Spleen (tissue), 7 donors: ENCODE results near the gene DMD.

Experiments
- POLR2A ChIP-seq, 3 donors: fragments of 450-650 bp; IDR thresholded peaks; one replicate each; pipeline ENCODE4 v1.5.1; 2017; ENCODE audit warnings: antibody characterized with exemption in 3 of 3, mild to moderate bottlenecking in 1 of 3
- POLR2AphosphoS5 ChIP-seq, 3 donors: sonication (generic); formaldehyde crosslinking; IDR thresholded peaks; one replicate each; pipeline ENCODE4 v1.5.1; 2017; ENCODE audit warnings: antibody characterized with exemption in 3 of 3
- TF ChIP-seq, protein P1 (sequence below), 11 experiments: fragments of 200-600 bp in 7 of 11; fragments of 450-650 bp in 4 of 11; sonication (generic) in 4 of 11; IDR thresholded peaks in 8 of 11; conservative IDR thresholded peaks in 3 of 11; 1 replicate in 7 of 11; 2 replicates in 4 of 11; pipeline versions ENCODE4 v1.4.0 to v1.8.0; 2016 to 2021; ENCODE audit warnings: antibody characterized with exemption in 11 of 11, inconsistent platforms in 4 of 11, mild to moderate bottlenecking in 1 of 11
- donor health status: DM: no; HTN: no; CAD: no; lungs with moderate emphysema.
- donor health status: DM: no; HTN: no; CAD: no.
- donor health status: DM: no; HTN: no; CAD: no.

DNA sequence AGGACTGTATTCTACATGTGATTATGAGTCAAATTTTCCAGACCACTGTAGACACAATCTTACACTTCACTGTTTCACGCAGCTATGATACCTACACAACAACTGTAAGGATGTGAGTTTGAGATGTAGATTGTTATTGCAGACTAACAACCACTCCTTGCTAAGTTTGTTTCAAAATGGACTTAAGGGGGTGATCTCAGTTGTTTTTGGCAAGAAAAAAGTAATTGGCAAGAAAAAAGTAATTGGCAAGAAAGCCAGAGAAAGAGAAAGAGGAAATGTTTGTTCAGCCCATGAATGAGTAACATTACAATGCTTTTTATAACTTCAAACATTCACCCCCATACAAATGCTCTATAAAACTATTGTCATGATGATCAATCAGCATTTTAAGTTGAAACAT is 466.4 kb downstream of the DMD start:
- TF ChIP-seq, protein P1, sequence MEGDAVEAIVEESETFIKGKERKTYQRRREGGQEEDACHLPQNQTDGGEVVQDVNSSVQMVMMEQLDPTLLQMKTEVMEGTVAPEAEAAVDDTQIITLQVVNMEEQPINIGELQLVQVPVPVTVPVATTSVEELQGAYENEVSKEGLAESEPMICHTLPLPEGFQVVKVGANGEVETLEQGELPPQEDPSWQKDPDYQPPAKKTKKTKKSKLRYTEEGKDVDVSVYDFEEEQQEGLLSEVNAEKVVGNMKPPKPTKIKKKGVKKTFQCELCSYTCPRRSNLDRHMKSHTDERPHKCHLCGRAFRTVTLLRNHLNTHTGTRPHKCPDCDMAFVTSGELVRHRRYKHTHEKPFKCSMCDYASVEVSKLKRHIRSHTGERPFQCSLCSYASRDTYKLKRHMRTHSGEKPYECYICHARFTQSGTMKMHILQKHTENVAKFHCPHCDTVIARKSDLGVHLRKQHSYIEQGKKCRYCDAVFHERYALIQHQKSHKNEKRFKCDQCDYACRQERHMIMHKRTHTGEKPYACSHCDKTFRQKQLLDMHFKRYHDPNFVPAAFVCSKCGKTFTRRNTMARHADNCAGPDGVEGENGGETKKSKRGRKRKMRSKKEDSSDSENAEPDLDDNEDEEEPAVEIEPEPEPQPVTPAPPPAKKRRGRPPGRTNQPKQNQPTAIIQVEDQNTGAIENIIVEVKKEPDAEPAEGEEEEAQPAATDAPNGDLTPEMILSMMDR (IDR thresholded peaks at IDR 0.05 in 8 of 11, conservative IDR thresholded peaks at IDR 0.05 in 3 of 11), result no peak
- TF ChIP-seq POLR2A (IDR thresholded peaks at IDR 0.05) (no peak), POLR2AphosphoS5 (IDR thresholded peaks at IDR 0.05) (no peak)
